DMS79 treated with DMSO at 0.1 percent for 48 hours (cell line): Measurements from ENCODE around the gene FBXO33.

ENCODE experiments used
- DNase-seq: peaks from one replicate; lab custom pipeline; 2025; lab: John Stamatoyannopoulos, UW

The FBXO33 gene

GRCh38 chr14:39430762-39431415, 1.3 kb downstream of the FBXO33 start:
- no peak for DNase-seq

- DNase-seq, result no peak
These were observed 4.1 kb downstream of the FBXO33 start for GRCh38 chr14:39428118-39428517.

- no peak for DNase-seq
These were observed 5.6 kb downstream of the FBXO33 start for GRCh38 chr14:39426605-39427004.

- no peak for DNase-seq
These were observed 6.3 kb downstream of the FBXO33 start for GRCh38 chr14:39425947-39426346.

DNA sequence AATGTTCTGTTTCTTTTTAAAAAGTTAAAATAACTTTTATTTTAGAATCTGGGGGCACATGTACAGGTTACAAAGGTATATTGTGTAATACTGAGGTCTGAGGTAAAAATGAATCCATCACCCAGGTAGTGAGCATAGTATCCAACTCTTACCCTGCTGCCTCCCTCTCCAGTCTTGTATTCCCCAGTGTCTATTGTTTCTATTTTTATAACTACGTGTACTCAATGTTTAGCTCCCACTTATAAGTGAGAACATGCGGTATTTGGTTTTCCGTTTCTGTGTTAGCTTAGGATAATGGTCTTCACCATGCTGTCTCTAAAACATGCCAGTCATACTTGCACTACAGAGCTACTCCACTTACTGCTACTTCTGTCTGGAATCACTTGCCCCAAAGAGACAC, 8.4 kb downstream of the FBXO33 start:
- no peak for DNase-seq

DNA sequence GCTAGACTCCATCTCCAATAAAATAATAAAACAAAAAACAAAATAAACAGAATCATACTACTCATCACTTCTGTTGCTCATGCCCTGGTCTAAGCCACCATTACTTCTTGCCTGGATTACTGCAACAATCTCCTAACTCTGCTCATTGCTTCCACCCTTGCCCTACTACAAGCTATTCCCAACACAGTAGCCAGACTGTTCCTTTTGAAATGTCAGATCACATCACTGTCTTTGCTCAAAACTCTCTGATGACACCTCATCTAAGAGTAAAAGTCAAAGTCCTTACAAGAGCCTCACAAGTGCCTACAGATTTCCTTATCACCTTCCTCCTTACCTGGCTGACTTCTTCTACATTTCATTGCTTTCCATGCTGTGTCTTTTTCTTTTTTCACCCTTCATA, 10.0 kb downstream of the FBXO33 start:
- DNase-seq, result no peak

GRCh38 chr14:39419272-39419671, 13.0 kb downstream of the FBXO33 start:
- no peak for DNase-seq

DNA sequence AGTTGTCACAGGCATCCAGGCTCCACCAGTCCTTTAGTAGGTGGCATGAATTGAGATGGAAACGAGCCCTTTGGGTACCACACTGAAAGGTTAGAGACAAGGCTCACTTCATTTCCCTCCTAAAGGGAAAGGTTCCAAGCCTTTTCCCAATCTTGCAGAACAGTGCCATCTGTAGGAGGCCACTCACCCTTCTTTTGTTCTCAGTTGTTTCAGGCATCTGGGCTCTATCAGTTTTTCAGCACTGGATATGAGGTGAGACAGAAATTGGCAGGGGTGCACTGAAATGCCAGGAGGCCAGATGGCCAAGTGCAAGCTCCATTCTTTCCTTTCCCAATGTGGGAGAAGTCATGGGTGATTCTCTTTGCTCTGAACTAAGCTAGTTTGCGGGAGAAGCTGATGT, 15.2 kb downstream of the FBXO33 start:
- DNase-seq, result no peak

DNA sequence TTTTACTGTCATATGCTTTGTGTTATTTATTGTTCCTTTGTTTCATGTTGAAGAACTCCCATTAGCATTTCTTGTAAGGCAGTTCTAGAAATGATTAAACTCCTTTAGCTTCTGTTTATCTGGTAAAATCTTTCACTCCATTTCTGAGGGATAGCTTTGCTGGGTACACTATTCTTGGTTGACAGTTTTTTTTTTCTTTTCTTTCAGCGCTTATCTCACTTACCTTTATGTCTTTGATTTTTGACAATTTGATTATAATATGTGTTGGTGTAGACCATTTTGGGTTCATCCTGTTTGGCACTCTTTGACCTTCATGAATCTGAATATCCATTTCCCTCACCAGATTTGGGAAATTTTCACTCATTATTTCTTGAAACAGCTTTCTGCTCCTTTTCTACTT, 16.2 kb downstream of the FBXO33 start:
- no peak for DNase-seq

DNA sequence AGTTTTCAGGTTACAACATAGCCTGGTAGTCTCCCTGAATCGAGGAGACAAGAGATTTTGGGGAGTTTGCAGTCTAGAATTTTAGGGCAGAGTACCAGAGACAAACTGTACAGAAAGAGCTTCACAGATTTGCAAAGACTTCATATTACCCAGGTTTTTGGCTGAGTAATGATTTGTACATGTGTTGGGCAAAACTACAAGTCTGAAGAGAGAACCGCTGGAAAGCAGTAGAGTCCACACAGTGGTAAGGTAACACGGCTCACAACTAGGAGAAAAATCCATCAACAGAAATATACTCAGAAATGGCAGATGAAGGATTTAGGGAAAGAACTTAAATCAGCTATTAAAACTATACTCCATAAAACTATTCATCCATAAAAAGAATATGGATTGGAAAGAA, 25.7 kb downstream of the FBXO33 start:
- no peak for DNase-seq

DNA sequence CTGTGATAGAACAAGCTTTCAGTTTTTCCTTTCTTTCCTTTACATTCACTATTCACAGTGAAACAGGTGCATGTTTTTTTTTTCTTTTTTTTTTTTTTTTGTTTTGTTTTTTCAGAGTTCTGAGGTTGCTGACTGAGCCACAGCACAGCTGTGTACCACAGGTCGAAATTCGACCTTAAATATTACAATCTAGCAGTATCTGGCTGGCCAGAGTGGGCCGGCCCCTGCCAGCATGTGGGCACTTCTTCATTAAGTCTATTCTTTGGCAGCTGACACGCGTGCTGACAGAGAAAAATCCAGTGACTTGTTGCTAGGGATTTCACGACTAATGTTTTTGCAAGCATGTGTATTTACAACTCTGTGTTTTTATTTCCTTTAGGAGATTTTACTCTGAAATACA, 33.9 kb downstream of the FBXO33 start:
- DNase-seq, result no peak

GRCh38 chr14:39396448-39396847, 35.8 kb downstream of the FBXO33 start:
- no peak for DNase-seq

GRCh38 chr14:39395555-39396254, 36.5 kb downstream of the FBXO33 start:
- no peak for DNase-seq

GRCh38 chr14:39393289-39393688, 38.9 kb downstream of the FBXO33 start:
- DNase-seq, result no peak

DNA sequence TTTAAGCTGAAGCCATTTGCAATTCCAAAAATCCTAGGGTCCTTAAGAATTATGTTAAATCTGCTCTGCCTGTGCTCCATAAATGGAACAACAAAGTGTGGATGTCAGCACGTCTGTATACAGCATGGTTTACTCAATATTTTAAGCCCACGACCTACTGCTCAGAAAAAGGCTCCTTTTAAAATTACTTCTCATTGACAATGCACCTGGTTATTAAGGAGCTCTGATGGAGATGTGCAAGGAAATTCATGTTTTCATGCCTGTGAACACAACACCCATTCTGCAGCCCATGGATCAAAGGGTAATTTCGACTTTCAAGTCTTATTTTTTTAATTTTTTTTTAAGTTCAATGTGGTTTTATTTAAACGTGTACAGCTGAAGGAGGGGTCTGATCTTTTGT, 48.1 kb downstream of the FBXO33 start:
- DNase-seq, result no peak

DNA sequence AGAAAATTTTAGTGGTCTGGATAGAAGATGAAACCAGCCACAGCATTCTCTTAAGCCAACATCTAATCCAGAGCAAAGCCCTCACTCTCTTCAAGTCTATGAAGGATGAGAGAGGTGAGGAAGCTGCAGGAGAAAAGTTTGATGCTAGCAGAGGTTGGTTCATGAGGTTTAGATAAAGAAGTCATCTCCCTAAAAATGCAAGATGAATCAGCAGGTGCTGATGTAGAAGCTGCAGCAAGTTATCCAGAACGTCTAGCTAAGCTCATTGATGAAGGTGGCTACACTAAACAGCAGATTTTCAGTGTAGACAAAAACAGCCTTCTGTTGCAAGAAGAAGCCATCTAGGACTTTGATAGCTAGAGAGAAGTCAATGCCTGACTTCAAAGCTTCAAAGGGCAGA, 48.5 kb downstream of the FBXO33 start:
- no peak for DNase-seq

GRCh38 chr14:39383026-39383660, 49.1 kb downstream of the FBXO33 start:
- DNase-seq, result no peak

DNA sequence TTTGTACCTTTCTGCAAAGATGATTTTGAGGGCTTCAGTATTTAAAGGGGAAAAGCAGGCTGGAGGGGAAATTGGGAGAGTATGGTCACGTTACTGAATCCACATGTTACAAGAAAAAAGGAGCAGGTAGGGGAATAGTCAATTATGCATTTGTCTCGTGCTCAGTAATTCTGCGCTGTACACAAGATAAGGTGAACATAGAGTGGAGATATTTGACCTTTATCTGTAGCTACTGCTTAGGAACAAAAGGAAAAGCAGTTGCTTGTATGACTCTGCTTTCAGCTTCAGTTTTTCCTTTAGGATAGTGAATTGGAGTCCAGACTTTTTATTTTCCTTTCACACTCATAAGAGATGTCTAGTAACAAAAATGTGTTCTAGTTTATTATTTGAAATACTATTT, 49.8 kb downstream of the FBXO33 start:
- DNase-seq, result no peak

DNA sequence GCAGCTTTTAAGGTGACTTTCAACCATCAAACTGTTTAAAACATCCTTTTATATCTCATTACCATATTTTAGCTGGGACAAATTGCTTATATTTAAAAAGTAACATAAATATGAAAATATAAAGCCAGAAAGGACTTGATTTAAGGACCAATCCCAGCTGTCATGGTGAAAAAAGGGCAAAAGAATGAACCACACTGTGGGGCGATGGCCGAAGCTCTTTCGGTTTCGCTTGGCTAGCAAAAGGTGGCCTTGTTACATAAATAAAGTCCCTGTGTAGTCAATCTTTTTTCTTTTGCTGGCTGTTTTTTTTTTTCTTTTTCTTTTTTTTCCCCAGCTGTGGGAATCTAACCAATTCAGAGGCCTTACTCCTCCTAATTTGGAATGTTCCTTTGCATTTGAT, 50.9 kb downstream of the FBXO33 start:
- DNase-seq, result no peak

DNA sequence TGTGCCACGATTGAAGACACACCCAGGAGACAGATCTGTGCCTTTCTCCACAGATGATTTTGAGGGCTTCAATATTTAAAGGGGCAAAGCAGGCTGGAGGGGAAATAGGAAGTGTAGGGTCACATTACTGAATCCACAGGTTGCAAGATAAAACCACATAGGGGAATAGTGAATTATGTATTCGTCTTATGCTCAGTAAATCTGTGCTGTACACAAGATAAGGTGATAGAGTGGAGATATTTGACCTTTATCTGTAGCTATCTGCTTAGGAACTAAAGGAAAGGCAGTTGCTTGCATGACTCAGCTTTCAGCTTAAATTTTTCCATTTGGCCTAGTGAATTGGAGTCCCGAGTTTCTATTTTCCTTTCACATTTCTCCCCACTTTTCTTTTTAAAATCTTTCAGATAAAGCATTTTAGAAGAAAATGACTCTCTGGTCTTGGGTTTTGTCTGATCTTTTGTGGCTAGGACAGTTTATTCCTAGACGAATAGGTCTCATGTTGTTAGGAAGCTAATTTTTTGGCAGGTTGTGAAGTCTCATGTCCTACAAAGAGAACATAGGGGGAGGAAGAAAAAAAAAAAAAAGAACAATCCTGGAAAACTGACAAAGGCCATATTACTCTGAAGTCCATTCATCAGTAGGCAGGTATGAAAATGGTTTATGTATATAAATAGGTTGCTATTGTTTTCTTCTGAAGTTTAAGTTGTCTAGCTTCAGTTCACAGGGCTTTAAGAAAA, 55.4 kb downstream of the FBXO33 start:
- no peak for DNase-seq

GRCh38 chr14:39374851-39375250, 57.4 kb downstream of the FBXO33 start:
- no peak for DNase-seq

DNA sequence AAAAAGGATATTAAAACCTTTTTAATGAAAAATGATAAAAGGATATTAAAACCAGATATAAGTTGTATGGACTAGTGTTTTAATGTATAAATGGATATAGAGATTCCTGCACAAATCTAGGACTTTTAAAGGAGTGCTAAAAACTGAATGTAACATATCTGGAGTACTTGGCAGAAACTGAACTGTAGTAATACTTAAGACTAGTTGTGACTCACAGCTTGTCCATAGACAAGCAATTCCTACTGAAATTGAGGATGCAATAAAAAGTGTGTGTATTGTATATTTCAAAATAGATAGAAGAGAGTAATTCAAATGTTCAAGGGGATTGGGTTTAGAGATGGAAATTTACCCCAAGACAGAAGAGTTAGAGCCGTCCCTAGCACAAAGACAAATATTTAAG, 59.6 kb downstream of the FBXO33 start:
- DNase-seq, result no peak

GRCh38 chr14:39370415-39370814, 61.8 kb downstream of the FBXO33 start:
- no peak for DNase-seq
